B cell (primary cell): ENCODE measurements around the gene FGFRL1. TPM values are rescaled to one million over a fixed set of nuclear protein-coding genes. Genes with fewer than 3 reads are reported as not detected.

Experiments
- ATAC-seq: fragments of 200-7000 bp; cut with Tn5 transposase; one replicate; pipeline ENCODE4 v1.10.0; 2021; ENCODE audit warnings: low read depth, mild to moderate bottlenecking, moderate number of reproducible peaks, moderate library complexity
- CTCF ChIA-PET: fragments of 350-600 bp; sonication (Branson Sonifier 250); formaldehyde crosslinking; loops from one replicate; lab custom pipeline; 2021; ENCODE audit warnings: antibody characterized with exemption, inconsistent platforms; lab: Charles Lee
- POLR2A ChIA-PET: fragments of 350-600 bp; sonication (Branson Sonifier 250); formaldehyde crosslinking; loops from one replicate; lab custom pipeline; 2021; ENCODE audit warnings: antibody characterized with exemption; lab: Charles Lee
- DNase-seq: peaks from one replicate; pipeline ENCODE4 v3.0.0; 2013
- H2AFZ ChIP-seq: 2 replicates; pipeline ENCODE4 v1.6.1; 2012; ENCODE audit warnings: mild to moderate bottlenecking, low read depth, low read length; ENCODE audit not compliant: insufficient read depth, poor library complexity, severe bottlenecking
- H3K27ac ChIP-seq, 2 donors: 1 replicate in 1 of 2; 2 replicates in 1 of 2; pipeline ENCODE4 v1.5.1; 2012 to 2013; ENCODE audit warnings: low read length in 2 of 2, mild to moderate bottlenecking in 2 of 2, moderate library complexity in 1 of 2
- H3K27me3 ChIP-seq, 4 experiments: fragments of 200-600 bp in 1 of 4; sonication (generic) in 1 of 4; replicated peaks in 1 of 4; 1 replicate in 2 of 4; 2 replicates in 2 of 4; pipeline versions ENCODE4 v1.6.1 to v1.7.0; 2013 to 2016; ENCODE audit warnings: low read length in 3 of 4, mild to moderate bottlenecking in 2 of 4, mixed read lengths in 1 of 4, moderate library complexity in 1 of 4; ENCODE audit not compliant: insufficient read depth in 4 of 4, control insufficient read depth in 3 of 4; ENCODE audit errors: control extremely low read depth in 1 of 4
- H3K36me3 ChIP-seq, 2 experiments: replicated peaks in 1 of 2; 1 replicate in 1 of 2; 2 replicates in 1 of 2; pipeline versions ENCODE4 v1.6.1 to v1.7.1; 2013; ENCODE audit warnings: low read length in 1 of 2; ENCODE audit not compliant: insufficient read depth in 2 of 2, control insufficient read depth in 1 of 2; ENCODE audit errors: control extremely low read depth in 1 of 2, extremely low read depth in 1 of 2
- H3K4me1 ChIP-seq, 2 donors: fragments of 200-600 bp in 1 of 2; sonication (generic) in 1 of 2; 1 replicate in 1 of 2; 2 replicates in 1 of 2; pipeline versions ENCODE4 v1.5.1 to v1.6.1; 2013 to 2017; ENCODE audit warnings: low read length in 2 of 2; ENCODE audit not compliant: control insufficient read depth in 2 of 2, insufficient read depth in 2 of 2
- H3K4me2 ChIP-seq: replicated peaks from 2 replicates; pipeline ENCODE3; 2012; ENCODE audit warnings: mild to moderate bottlenecking, low read depth, low read length; ENCODE audit not compliant: poor library complexity, severe bottlenecking
- H3K4me3 ChIP-seq, 5 experiments: fragments of 200-600 bp in 1 of 5; sonication (generic) in 1 of 5; 1 replicate in 3 of 5; 2 replicates in 2 of 5; pipeline versions ENCODE4 v1.5.1 to v1.7.0; 2011 to 2016; ENCODE audit warnings: low read length in 4 of 5, mild to moderate bottlenecking in 4 of 5, low read depth in 2 of 5, control low read depth in 1 of 5, moderate library complexity in 1 of 5; ENCODE audit not compliant: insufficient read depth in 1 of 5; ENCODE audit errors: control extremely low read depth in 1 of 5, extremely low read depth in 1 of 5
- H3K79me2 ChIP-seq: fragments of 200-600 bp; sonication (generic); one replicate; pipeline ENCODE4 v1.6.0; 2016; ENCODE audit warnings: low read length; ENCODE audit not compliant: control insufficient read depth, insufficient read depth
- H3K9ac ChIP-seq: fragments of 200-600 bp; sonication (generic); 2 replicates; pipeline ENCODE4 v1.6.1; 2017; ENCODE audit warnings: mild to moderate bottlenecking, low read length, moderate library complexity
- H3K9me3 ChIP-seq, 3 donors: one replicate each; pipeline versions ENCODE4 v1.6.1 to v1.7.1; 2013; ENCODE audit warnings: low read length in 2 of 3; ENCODE audit not compliant: control insufficient read depth in 2 of 3, insufficient read depth in 1 of 3; ENCODE audit errors: control extremely low read depth in 1 of 3
- H4K20me1 ChIP-seq: 2 replicates; pipeline ENCODE4 v1.6.0; 2012; ENCODE audit warnings: mild to moderate bottlenecking, low read length; ENCODE audit not compliant: insufficient read depth, control insufficient read depth, poor library complexity, severe bottlenecking
- H3K27ac Mint-ChIP-seq: one replicate; pipeline ENCODE4 v1.8.0; 2021; ENCODE audit warnings: mixed read lengths
- H3K27me3 Mint-ChIP-seq: one replicate; pipeline ENCODE4 v1.8.0; 2021; ENCODE audit warnings: mixed read lengths
- H3K4me1 Mint-ChIP-seq: one replicate; pipeline ENCODE4 v1.8.0; 2021; ENCODE audit warnings: mixed read lengths
- H3K4me3 Mint-ChIP-seq: one replicate; pipeline ENCODE4 v1.8.0; 2021; ENCODE audit warnings: mixed read lengths
- H3K9me3 Mint-ChIP-seq: one replicate; pipeline ENCODE4 v1.8.0; 2022; ENCODE audit warnings: mixed read lengths; ENCODE audit not compliant: insufficient read depth
- EZH2 ChIP-seq: IDR thresholded peaks from 2 replicates; pipeline ENCODE4 v1.6.1; 2012; ENCODE audit warnings: borderline replicate concordance, low read depth, mild to moderate bottlenecking, moderate library complexity, low read length; ENCODE audit not compliant: insufficient read depth, poor library complexity, severe bottlenecking
- WGBS: methylation state at CpG from one replicate; pipeline ENCODE4 v1.1.5; 2013; ENCODE audit warnings: missing lambda C conversion rate; ENCODE audit not compliant: insufficient coverage; 5-methylcytosine and 5-hydroxymethylcytosine counted together
- intact Hi-C: fragments of 100-400 bp; cut with micrococcal nuclease; formaldehyde crosslinking; loops from one replicate; pipeline ENCODE4 v1.10.0; 2022
- polyA plus RNA-seq: library from polyadenylated mRNA; depleted of rRNA; stranded (reverse); fragments of >200 nt; gene quantifications from 2 replicates; pipeline ENCODE4 v1.2.3, GENCODE V29; 2012
- total RNA-seq, 2 donors: library from RNA; stranded (reverse); fragments of 120-200 nt in 1 of 2; gene quantifications; 1 replicate in 1 of 2; 2 replicates in 1 of 2; pipeline versions ENCODE4 v1.2.3 to v1.2.4, GENCODE V29; 2013 to 2022
- TF ChIP-seq, protein P1 (sequence below): fragments of 200-600 bp; IDR thresholded peaks from one replicate; pipeline ENCODE4 v1.8.0; 2022; ENCODE audit warnings: antibody characterized with exemption, mild to moderate bottlenecking

Gene FGFRL1
- total and polyA plus RNA-seq, 2 donors (not counting 1 experiment from before 2014, with no cell fraction given) = 24.1 to 28.9 TPM

- Histone ChIP-seq H3K27me3 (peaks cover 0 to under 1% (median 0%) of the 10 kb centered on the region in 4 experiments), H3K27ac (no peak overlapping the region), H2AFZ (no peak overlapping the region), H3K4me2 (no peak overlapping the region), H3K4me1 (peaks cover 24 to 43% of the 10 kb centered on the region in 2 donors), H3K9ac (no peak overlapping the region), H3K79me2 (no peaks in the 10 kb centered on the region), H3K9me3 (no peaks in the 10 kb centered on the region), H3K4me3 (no peak overlapping the region), H3K36me3 (peaks cover 0 to 2% of the 10 kb centered on the region in 2 experiments), H4K20me1 (no peaks in the 10 kb centered on the region)
- ChIA-PET POLR2A (interaction anchor here (0.6 kb wide), 1 partner anchor 327 kb away, joined by 3 read pairs; no protein-coding TSS in a partner anchor), CTCF (no interaction called here)
- Mint-ChIP-seq H3K27me3 (no peaks in the 10 kb centered on the region), H3K9me3 (no peaks in the 10 kb centered on the region), H3K27ac (peak overlapping the region; percentile 26), H3K4me3 (no peak overlapping the region), H3K4me1 (peaks cover 34% of the 10 kb centered on the region)
- intact Hi-C loops = no loop called here
- ATAC-seq (no peak), DNase-seq (no peak)
- no peak for TF ChIP-seq EZH2
- TF ChIP-seq, protein P1, sequence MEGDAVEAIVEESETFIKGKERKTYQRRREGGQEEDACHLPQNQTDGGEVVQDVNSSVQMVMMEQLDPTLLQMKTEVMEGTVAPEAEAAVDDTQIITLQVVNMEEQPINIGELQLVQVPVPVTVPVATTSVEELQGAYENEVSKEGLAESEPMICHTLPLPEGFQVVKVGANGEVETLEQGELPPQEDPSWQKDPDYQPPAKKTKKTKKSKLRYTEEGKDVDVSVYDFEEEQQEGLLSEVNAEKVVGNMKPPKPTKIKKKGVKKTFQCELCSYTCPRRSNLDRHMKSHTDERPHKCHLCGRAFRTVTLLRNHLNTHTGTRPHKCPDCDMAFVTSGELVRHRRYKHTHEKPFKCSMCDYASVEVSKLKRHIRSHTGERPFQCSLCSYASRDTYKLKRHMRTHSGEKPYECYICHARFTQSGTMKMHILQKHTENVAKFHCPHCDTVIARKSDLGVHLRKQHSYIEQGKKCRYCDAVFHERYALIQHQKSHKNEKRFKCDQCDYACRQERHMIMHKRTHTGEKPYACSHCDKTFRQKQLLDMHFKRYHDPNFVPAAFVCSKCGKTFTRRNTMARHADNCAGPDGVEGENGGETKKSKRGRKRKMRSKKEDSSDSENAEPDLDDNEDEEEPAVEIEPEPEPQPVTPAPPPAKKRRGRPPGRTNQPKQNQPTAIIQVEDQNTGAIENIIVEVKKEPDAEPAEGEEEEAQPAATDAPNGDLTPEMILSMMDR = no peak
- 95% methylated on average over 60 of the region's 83 CpGs for WGBS
These were observed 12.7 kb downstream of the FGFRL1 start for GRCh38 chr4:1023895-1024740.
